OCI-LY3 (cell line): ENCODE measurements around the gene TNFRSF14.

Source experiments
- H2AFZ ChIP-seq: fragments of 200-600, 300-600 bp; shearing (Covaris generic); 2 replicates; pipeline ENCODE4 v1.6.0; 2014; ENCODE audit warnings: antibody characterized with exemption, low read depth, low read length
- H3K27ac ChIP-seq: fragments of 200-600, 300-600 bp; sonication (generic); 2 replicates; pipeline ENCODE4 v1.5.1; 2014; ENCODE audit warnings: mild to moderate bottlenecking, low read length, moderate library complexity, mixed read lengths
- H3K27me3 ChIP-seq: fragments of 200-600, 300-600 bp; sonication (generic); 2 replicates; pipeline ENCODE4 v1.6.1; 2014; ENCODE audit warnings: low read depth, low read length, mixed read lengths
- H3K36me3 ChIP-seq: fragments of 200-600, 300-600 bp; sonication (generic); replicated peaks from 2 replicates; pipeline ENCODE3; 2014; ENCODE audit warnings: low read depth, low read length, mixed read lengths
- H3K4me1 ChIP-seq: fragments of 300-600, 200-600 bp; sonication (generic); 2 replicates; pipeline ENCODE4 v1.6.1; 2014; ENCODE audit warnings: low read length, mixed read lengths
- H3K4me2 ChIP-seq: fragments of 200-600, 300-600 bp; sonication (generic); 2 replicates; pipeline ENCODE4 v1.6.1; 2014; ENCODE audit warnings: low read length, mixed read lengths
- H3K4me3 ChIP-seq: fragments of 300-600, 200-600 bp; sonication (generic); 2 replicates; pipeline ENCODE4 v1.5.1; 2014; ENCODE audit warnings: antibody characterized with exemption, mild to moderate bottlenecking, low read length, moderate library complexity
- H3K79me2 ChIP-seq: fragments of 300-600, 200-600 bp; shearing (Covaris generic); 2 replicates; pipeline ENCODE4 v1.6.1; 2014; ENCODE audit warnings: mild to moderate bottlenecking, low read length, mixed read lengths
- H3K9ac ChIP-seq: fragments of 300-600, 200-600 bp; shearing (Covaris generic); 2 replicates; pipeline ENCODE4 v1.6.0; 2014; ENCODE audit warnings: mild to moderate bottlenecking, low read length, moderate library complexity
- H3K9me3 ChIP-seq: fragments of 200-600, 300-600 bp; shearing (Covaris generic); 2 replicates; pipeline ENCODE4 v1.6.1; 2014; ENCODE audit warnings: low read length, mixed read lengths; ENCODE audit not compliant: insufficient read depth
- H4K20me1 ChIP-seq: fragments of 200-600, 300-600 bp; sonication (generic); 2 replicates; pipeline ENCODE4 v1.6.1; 2016; ENCODE audit warnings: low read length, mixed read lengths; ENCODE audit not compliant: insufficient read depth
- CTCF ChIP-seq: fragments of 200-600, 300-600 bp; sonication (generic); IDR thresholded peaks from 2 replicates; pipeline ENCODE4 v1.5.1; 2014; ENCODE audit warnings: antibody characterized with exemption, low read length, low read depth
- EZH2phosphoT487 ChIP-seq: fragments of 200-600 bp; shearing (Covaris generic); IDR thresholded peaks from 2 replicates; pipeline ENCODE4 v1.6.1; 2018; ENCODE audit warnings: antibody characterized with exemption, mixed run types, low read depth

Gene TNFRSF14

DNA sequence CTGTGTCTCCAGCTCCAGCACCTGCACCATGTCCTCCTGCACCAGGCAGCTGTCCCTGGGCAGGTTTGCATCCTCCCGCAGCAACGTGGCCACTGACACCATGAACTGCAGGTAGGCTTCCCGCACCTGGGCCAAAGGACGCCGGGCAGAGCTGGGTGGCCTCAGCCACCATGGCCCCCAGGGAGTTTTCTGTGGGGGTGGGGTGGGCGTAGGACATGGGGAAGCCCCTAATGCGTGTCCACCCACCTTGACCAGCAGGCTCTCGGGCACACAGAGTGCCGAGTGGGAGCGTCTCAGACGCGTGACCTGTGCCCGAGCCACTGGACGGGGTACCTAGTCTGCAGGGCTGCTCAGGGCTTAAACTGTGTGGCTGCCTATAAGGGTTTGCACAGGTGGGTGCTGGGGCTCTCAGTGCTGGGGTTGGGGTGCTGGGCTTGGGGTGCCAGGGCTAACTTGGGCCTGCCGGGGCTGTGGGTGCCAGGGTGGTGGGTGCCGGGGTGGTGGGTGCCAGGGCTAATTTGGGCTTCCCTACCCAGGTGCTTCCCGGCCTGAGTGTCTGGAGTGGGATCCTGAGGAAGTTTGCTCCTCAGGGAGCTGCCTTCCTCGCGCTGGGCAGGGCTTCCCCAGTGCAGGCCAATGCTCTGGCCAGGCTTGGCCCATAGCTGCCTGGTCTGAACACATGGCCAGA, 48.1 kb downstream of the TNFRSF14 start:
- Histone ChIP-seq H3K9me3 (no peaks in the 10 kb centered on the region), H3K27ac (no peak overlapping the region), H3K4me2 (no peak overlapping the region), H3K4me3 (no peak overlapping the region), H2AFZ (no peak overlapping the region), H3K79me2 (no peaks in the 10 kb centered on the region), H3K27me3 (no peaks in the 10 kb centered on the region), H3K4me1 (no peaks in the 10 kb centered on the region), H3K36me3 (no peaks in the 10 kb centered on the region), H3K9ac (no peak overlapping the region), H4K20me1 (no peaks in the 10 kb centered on the region)
- TF ChIP-seq EZH2phosphoT487 = no peak
- no peak for TF ChIP-seq CTCF

GRCh38 chr1:2604844-2605508, 48.8 kb downstream of the TNFRSF14 start:
- no peak overlapping the region for H3K4me3 ChIP-seq
- H4K20me1 ChIP-seq = no peaks in the 10 kb centered on the region
- no peak for TF ChIP-seq EZH2phosphoT487
- TF ChIP-seq CTCF = no peak
- no peaks in the 10 kb centered on the region for H3K36me3 ChIP-seq
- no peak overlapping the region for H3K4me2 ChIP-seq
- no peaks in the 10 kb centered on the region for H3K9me3 ChIP-seq
- no peak overlapping the region for H3K27ac ChIP-seq
- no peaks in the 10 kb centered on the region for H3K79me2 ChIP-seq
- no peaks in the 10 kb centered on the region for H3K27me3 ChIP-seq
- H2AFZ ChIP-seq = no peak overlapping the region
- no peaks in the 10 kb centered on the region for H3K4me1 ChIP-seq
- no peak overlapping the region for H3K9ac ChIP-seq

DNA sequence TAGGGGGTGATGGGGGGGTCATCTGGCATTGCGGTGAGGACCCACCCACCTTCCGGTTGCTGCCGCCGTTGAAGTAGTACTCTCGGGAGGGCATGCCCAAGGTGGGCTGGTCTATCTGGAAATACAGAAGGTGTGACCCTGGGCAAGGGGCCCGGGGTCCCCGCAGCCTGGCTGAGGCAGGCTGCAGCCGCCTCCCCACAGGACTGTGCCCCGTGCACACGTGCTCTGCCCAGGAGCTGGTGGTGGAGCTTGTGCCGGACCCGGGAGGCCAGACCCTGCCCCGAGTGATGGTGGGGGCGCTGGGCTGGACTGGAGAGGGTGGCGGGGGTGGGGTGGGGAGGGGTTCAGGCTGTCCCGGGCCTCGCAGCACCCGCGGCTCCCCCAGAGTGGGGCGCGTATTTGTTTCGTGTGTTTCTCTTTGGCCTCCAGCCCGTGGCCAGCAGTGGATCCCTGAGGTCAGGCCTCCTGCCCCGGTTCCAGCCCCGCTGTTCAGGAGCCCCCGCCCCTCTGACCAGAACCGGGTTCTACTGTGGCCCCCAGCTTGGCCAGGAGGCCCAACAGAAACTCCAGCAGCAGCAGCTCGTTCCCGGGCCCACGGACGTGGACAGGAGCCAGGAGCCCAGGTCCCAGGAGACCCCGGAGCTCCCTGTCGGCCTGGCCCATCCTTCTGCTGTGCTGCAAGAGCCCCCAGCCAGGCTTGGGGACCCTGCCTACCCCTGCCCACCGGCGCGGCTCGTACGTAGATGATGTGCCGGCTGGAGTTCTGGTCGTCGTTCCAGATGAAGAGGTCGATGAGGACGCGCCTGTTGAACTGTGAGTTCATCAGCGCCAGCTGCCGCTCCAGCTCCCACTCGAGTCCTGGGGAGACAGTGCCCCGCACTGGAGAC, 49.6 kb downstream of the TNFRSF14 start:
- Histone ChIP-seq H3K36me3 (no peaks in the 10 kb centered on the region), H3K27me3 (no peaks in the 10 kb centered on the region)

More for the DNA sequence above, 49.6 kb downstream of the TNFRSF14 start:
- H3K27ac ChIP-seq = no peak overlapping the region
- no peaks in the 10 kb centered on the region for H3K9me3 ChIP-seq
- no peaks in the 10 kb centered on the region for H3K4me1 ChIP-seq
- H3K4me3 ChIP-seq = no peak overlapping the region
- no peak overlapping the region for H2AFZ ChIP-seq
- no peaks in the 10 kb centered on the region for H3K79me2 ChIP-seq
- TF ChIP-seq EZH2phosphoT487 (no peak), CTCF (no peak)
- H3K9ac ChIP-seq = no peak overlapping the region
- no peak overlapping the region for H3K4me2 ChIP-seq
- H4K20me1 ChIP-seq = no peaks in the 10 kb centered on the region
